A549 (cell line): Measurements from ENCODE around the gene CD300LF. TPM values are rescaled to one million over a fixed set of nuclear protein-coding genes. Genes with fewer than 3 reads are reported as not detected.

Source experiments
- ATAC-seq, 2 experiments: fragments of 200-7000 bp in 1 of 2; fragments of >200 bp in 1 of 2; cut with Nextera tagmentation in 1 of 2; cut with Tn5 transposase in 1 of 2; 3 replicates each; pipeline versions ENCODE4 v1.8.0 to v1.9.1; 2018 to 2020; ENCODE audit warnings: mild to moderate bottlenecking in 1 of 2, moderate library complexity in 1 of 2
- CTCF ChIA-PET: fragments of 300-600 bp; sonication (Branson Sonifier 250); formaldehyde crosslinking; extraction: SDS; loops from one replicate; lab custom pipeline; 2021; ENCODE audit warnings: antibody characterized with exemption, inconsistent platforms; lab: Yijun Ruan, JAX
- POLR2A ChIA-PET: fragments of 350-600 bp; formaldehyde crosslinking; extraction: SDS; loops from one replicate; lab custom pipeline; 2021; ENCODE audit warnings: antibody characterized with exemption, inconsistent platforms; lab: Yijun Ruan, JAX
- DNase-seq, 2 experiments: peaks; one replicate each; pipeline versions ENCODE4 v3.0.0 to v3.0.0-alpha.2; 2011 to 2016; ENCODE audit warnings: low read depth in 1 of 2, low spot score in 1 of 2
- FAIRE-seq: peaks from 2 replicates; lab custom pipeline; 2011; peaks lifted over from hg19 to GRCh38; lab: Jason Lieb, UNC
- H3K27ac ChIP-seq, 2 experiments: fragments of >200 bp; sonication (Bioruptor Twin); formaldehyde crosslinking; 3 replicates each; pipeline ENCODE4 v1.5.1; 2016 to 2017
- H3K4me1 ChIP-seq: fragments of >200 bp; sonication (Bioruptor Twin); formaldehyde crosslinking; 3 replicates; pipeline ENCODE4 v1.6.1; 2016
- H3K4me2 ChIP-seq: fragments of >200 bp; sonication (Bioruptor Twin); formaldehyde crosslinking; 3 replicates; pipeline ENCODE4 v1.6.1; 2016
- H3K4me3 ChIP-seq: fragments of >200 bp; sonication (Bioruptor Twin); formaldehyde crosslinking; 3 replicates; pipeline ENCODE4 v1.5.1; 2016
- H3K9me3 ChIP-seq: fragments of >200 bp; sonication (Bioruptor Twin); formaldehyde crosslinking; 3 replicates; pipeline ENCODE4 v1.6.1; 2016
- CBX2 ChIP-seq: fragments of 200-600 bp; sonication (generic); IDR thresholded peaks from 2 replicates; pipeline ENCODE4 v1.6.1; 2016; ENCODE audit warnings: low read depth, mild to moderate bottlenecking, borderline replicate concordance
- CHD2 ChIP-seq: fragments of 150-350 bp; IDR thresholded peaks from 2 replicates; pipeline ENCODE4 v1.6.1; 2014; ENCODE audit warnings: low read length; ENCODE audit not compliant: partially characterized antibody
- CHD4 ChIP-seq: fragments of 200-600 bp; sonication (generic); IDR thresholded peaks from 2 replicates; pipeline ENCODE4 v1.6.1; 2016; ENCODE audit warnings: antibody characterized with exemption, mild to moderate bottlenecking, borderline replicate concordance
- ESRRA ChIP-seq: fragments of 150-350 bp; IDR thresholded peaks from 2 replicates; pipeline ENCODE4 v1.6.1; 2014; ENCODE audit warnings: mild to moderate bottlenecking, low read length, borderline replicate concordance
- FOSB ChIP-seq: fragments of 250-450 bp; sonication (Bioruptor Pico); IDR thresholded peaks from 2 replicates; pipeline ENCODE4 v1.5.0; 2020; ENCODE audit warnings: mild to moderate bottlenecking, moderate library complexity
- HOXA7 ChIP-seq: fragments of 250-450 bp; sonication (Bioruptor Pico); IDR thresholded peaks from 2 replicates; pipeline ENCODE4 v1.5.0; 2020; ENCODE audit warnings: mild to moderate bottlenecking, moderate library complexity
- HOXB5 ChIP-seq: fragments of 250-450 bp; sonication (Bioruptor Pico); IDR thresholded peaks from 2 replicates; pipeline ENCODE4 v1.5.0; 2020; ENCODE audit warnings: mild to moderate bottlenecking, moderate library complexity
- JUN ChIP-seq, 2 experiments: fragments of >200 bp; sonication (Bioruptor Twin); formaldehyde crosslinking; IDR thresholded peaks; 2 replicates in 1 of 2; 3 replicates in 1 of 2; pipeline ENCODE4 v1.6.1; 2016 to 2017
- JUNB ChIP-seq: fragments of >200 bp; sonication (Bioruptor Twin); formaldehyde crosslinking; IDR thresholded peaks from 2 replicates; pipeline ENCODE4 v1.6.1; 2016
- NFE2L2 ChIP-seq: fragments of 150-350 bp; conservative IDR thresholded peaks from 2 replicates; pipeline ENCODE4 v1.6.1; 2014; ENCODE audit warnings: low read length
- NPAS2 ChIP-seq: fragments of 250-450 bp; sonication (Bioruptor Pico); IDR thresholded peaks from 2 replicates; pipeline ENCODE4 v1.8.0; 2022; ENCODE audit warnings: mild to moderate bottlenecking, moderate library complexity, borderline replicate concordance
- PHF8 ChIP-seq: fragments of 200-600 bp; sonication (generic); IDR thresholded peaks from 2 replicates; pipeline ENCODE4 v1.6.1; 2016; ENCODE audit warnings: low read depth, mild to moderate bottlenecking, antibody characterized with exemption, moderate library complexity, borderline replicate concordance
- REST ChIP-seq: fragments of 200-600 bp; sonication (generic); IDR thresholded peaks from 2 replicates; pipeline ENCODE4 v1.6.1; 2016; ENCODE audit warnings: antibody characterized with exemption, mild to moderate bottlenecking, moderate library complexity
- SMC3 ChIP-seq: fragments of >200 bp; sonication (Bioruptor Twin); formaldehyde crosslinking; IDR thresholded peaks from 3 replicates; pipeline ENCODE4 v1.6.1; 2018; ENCODE audit warnings: inconsistent platforms
- SREBF2 ChIP-seq: fragments of 450-650 bp; IDR thresholded peaks from 2 replicates; pipeline ENCODE4 v1.6.1; 2014; ENCODE audit warnings: mild to moderate bottlenecking, moderate library complexity
- TP53 ChIP-seq: fragments of 250-450 bp; sonication (Bioruptor Pico); IDR thresholded peaks from 2 replicates; pipeline ENCODE4 v1.5.0; 2021; ENCODE audit warnings: mild to moderate bottlenecking, moderate library complexity
- ZFP36 ChIP-seq: fragments of 450-650 bp; IDR thresholded peaks from 2 replicates; pipeline ENCODE4 v1.6.1; 2014; ENCODE audit warnings: borderline replicate concordance; ENCODE audit not compliant: partially characterized antibody
- ZSCAN20 ChIP-seq: fragments of 250-450 bp; sonication (Bioruptor Pico); IDR thresholded peaks from 2 replicates; pipeline ENCODE4 v1.8.0; 2022; ENCODE audit warnings: mild to moderate bottlenecking, moderate library complexity
- WGBS: methylation state at CpG from one replicate; pipeline ENCODE4 v1.1.6; 2017; ENCODE audit errors: missing lambda C conversion rate; 5-methylcytosine and 5-hydroxymethylcytosine counted together
- polyA plus RNA-seq, 4 experiments: library from polyadenylated mRNA; depleted of rRNA in 3 of 4; stranded (reverse); fragments of >200 nt; fragmentation: RNase III in 1 of 4; extraction: RNeasy Plus Mini Kit Qiagen cat#74134 plus additional on column Dnase treatment in 1 of 4; gene quantifications; 2 replicates in 3 of 4; 3 replicates in 1 of 4; pipeline ENCODE4 v1.2.3, GENCODE V29; 2011 to 2017

The CD300LF gene
- polyA plus RNA-seq, 2 of the 4 experiments (the other 2 are of a cell fraction), result not detected

- CTCF ChIA-PET, result interaction anchor here (1.3 to 8.4 kb wide), 18 partner anchors 10 to 278 kb away, joined by 3 to 145 read pairs (median 12); partner anchors contain the start of genes CD300H, FDXR, NHERF1 and RAB37
- H3K4me1 ChIP-seq, result 0 out of 3 replicates have a peak, but pooled peaks cover 3% of the 10 kb centered on the region
- no peak overlapping the region for H3K4me3 ChIP-seq
- H3K9me3 ChIP-seq, result peaks cover 7% of the 10 kb centered on the region; the same call in 1 of the 3 replicates
- TF ChIP-seq JUN (IDR thresholded peaks at IDR 0.05) (no peak), ZFP36 (no peak), FOSB (CRISPR knock-in tag) (no peak), HOXB5 (CRISPR knock-in tag) (no peak), ZSCAN20 (CRISPR knock-in tag) (no peak)
- H3K4me2 ChIP-seq, result no peak overlapping the region
- ATAC-seq, result no peak
- POLR2A ChIA-PET, result interaction anchor here (2.0 kb wide), 1 partner anchor 91 kb away, joined by 11 read pairs; no protein-coding TSS in a partner anchor
- FAIRE-seq, result no peak
- no peak overlapping the region for H3K27ac ChIP-seq
- 45% methylated on average over 6 of the region's 6 CpGs for WGBS
- DNase-seq, result no peak
Measured at GRCh38 chr17:74658620-74659019, 54.1 kb downstream of the CD300LF start.

GRCh38 chr17:74654742-74655141 is 58.0 kb downstream of the CD300LF start:
- no peak for TF ChIP-seq NFE2L2
- TF ChIP-seq, all 56 proteins: peak for 0
- Histone ChIP-seq H3K9me3 (no peaks in the 10 kb centered on the region), H3K4me1 (0 out of 3 replicates have a peak, but pooled peaks cover 3% of the 10 kb centered on the region), H3K4me3 (no peak overlapping the region), H3K27ac (no peak overlapping the region), H3K4me2 (no peak overlapping the region)
- POLR2A ChIA-PET, result interaction anchor here (0.7 kb wide), 1 partner anchor 170 kb away, joined by 7 read pairs; no protein-coding TSS in a partner anchor
- FAIRE-seq (no peak), ATAC-seq (no peak), DNase-seq (no peak)
- CTCF ChIA-PET, result interaction anchor here (0.6 to 8.4 kb wide), 8 partner anchors 31 to 1095 kb away, joined by 3 to 145 read pairs (median 4); partner anchors contain the start of genes BTBD17, GRB2, NHERF1 and RAB37
- WGBS, result 5% methylated on average over 5 of the region's 5 CpGs

- CTCF ChIA-PET, result interaction anchor here (1.7 to 3.0 kb wide), 2 partner anchors 85 to 119 kb away, joined by 4 to 8 read pairs; partner anchors contain the start of gene CD300H
- no peak for ATAC-seq
Measured at GRCh38 chr17:74652020-74652419, 60.7 kb downstream of the CD300LF start.

GRCh38 chr17:74649909-74650308 is 62.8 kb downstream of the CD300LF start:
- FAIRE-seq, result no peak
- H3K9me3 ChIP-seq, result no peaks in the 10 kb centered on the region
- no peak for DNase-seq
- ChIA-PET CTCF (interaction anchor here (1.5 kb wide), 1 partner anchor 84 kb away, joined by 4 read pairs; no protein-coding TSS in a partner anchor), POLR2A (no interaction called here)
- no peak for ATAC-seq
- 16% methylated on average over 6 of the region's 6 CpGs for WGBS
- H3K27ac ChIP-seq, result no peak overlapping the region
- no peak overlapping the region for H3K4me2 ChIP-seq
- no peak overlapping the region for H3K4me3 ChIP-seq
- no peak for TF ChIP-seq HOXB5 (CRISPR knock-in tag)
- TF ChIP-seq PHF8, result no peak
- TF ChIP-seq ESRRA, result no peak
- TF ChIP-seq NPAS2 (CRISPR knock-in tag), result no peak
- no peak for TF ChIP-seq SREBF2
- TF ChIP-seq JUNB, result no peak
- no peak for TF ChIP-seq CHD2
- TF ChIP-seq TP53 (CRISPR knock-in tag), result no peak
- TF ChIP-seq HOXA7 (CRISPR knock-in tag), result no peak
- no peak for TF ChIP-seq SMC3
- no peak for TF ChIP-seq REST
- H3K4me1 ChIP-seq, result no peaks in the 10 kb centered on the region

More at GRCh38 chr17:74652020-74652419, 60.7 kb downstream of the CD300LF start:
- TF ChIP-seq ESRRA (no peak), CHD4 (no peak), FOSB (CRISPR knock-in tag) (no peak), CBX2 (no peak)
- WGBS, result 38% methylated on average over 3 of the region's 3 CpGs
- H3K4me3 ChIP-seq, result no peak overlapping the region
- POLR2A ChIA-PET, result no interaction called here
- FAIRE-seq (no peak), DNase-seq (no peak)
- H3K4me2 ChIP-seq, result no peak overlapping the region
- no peak overlapping the region for H3K27ac ChIP-seq
- no peaks in the 10 kb centered on the region for H3K9me3 ChIP-seq
- H3K4me1 ChIP-seq, result no peaks in the 10 kb centered on the region
